H9 (cell line): ENCODE measurements around the gene FRS3. TPM values are rescaled to one million over a fixed set of nuclear protein-coding genes. Genes with fewer than 3 reads are reported as not detected.

ENCODE experiments used
- DNase-seq: peaks from one replicate; pipeline ENCODE4 v3.0.0-alpha.2; 2017
- H2AFZ ChIP-seq: one replicate; pipeline ENCODE4 v1.6.1; 2013; ENCODE audit warnings: mild to moderate bottlenecking, low read length, control low read depth, moderate library complexity
- H2AK5ac ChIP-seq: 2 replicates; pipeline ENCODE4 v1.6.1; 2013; ENCODE audit warnings: low read length, control low read depth, mixed read lengths; ENCODE audit not compliant: insufficient read length
- H2BK120ac ChIP-seq: one replicate; pipeline ENCODE4 v1.6.1; 2013; ENCODE audit warnings: low read depth, mild to moderate bottlenecking, low read length, control low read depth, inconsistent platforms; ENCODE audit not compliant: poor library complexity, severe bottlenecking
- H2BK12ac ChIP-seq: 2 replicates; pipeline ENCODE4 v1.6.1; 2013; ENCODE audit warnings: low read length, control low read depth, mixed read lengths, low read depth; ENCODE audit not compliant: insufficient read length
- H2BK15ac ChIP-seq: 2 replicates; pipeline ENCODE4 v1.6.1; 2013; ENCODE audit warnings: low read depth, low read length, control low read depth
- H2BK20ac ChIP-seq: one replicate; pipeline ENCODE4 v1.6.1; 2013; ENCODE audit warnings: low read depth, mild to moderate bottlenecking, low read length, control low read depth, inconsistent platforms; ENCODE audit not compliant: poor library complexity, severe bottlenecking
- H2BK5ac ChIP-seq: 2 replicates; pipeline ENCODE4 v1.6.1; 2013; ENCODE audit warnings: low read length, control low read depth, mixed read lengths; ENCODE audit not compliant: insufficient read length
- H3K14ac ChIP-seq: 2 replicates; pipeline ENCODE4 v1.6.1; 2013; ENCODE audit warnings: low read length, control low read depth; ENCODE audit not compliant: insufficient read depth
- H3K18ac ChIP-seq: 2 replicates; pipeline ENCODE4 v1.6.1; 2013; ENCODE audit warnings: low read depth, mild to moderate bottlenecking, mixed read lengths, low read length, control low read depth; ENCODE audit not compliant: insufficient read length
- H3K23ac ChIP-seq: 2 replicates; pipeline ENCODE4 v1.6.1; 2013; ENCODE audit warnings: low read length, control low read depth, mixed read lengths, low read depth; ENCODE audit not compliant: insufficient read length
- H3K23me2 ChIP-seq: 2 replicates; pipeline ENCODE4 v1.6.1; 2013; ENCODE audit warnings: low read depth, mild to moderate bottlenecking, mixed read lengths, low read length, control low read depth; ENCODE audit not compliant: insufficient read length, poor library complexity, severe bottlenecking
- H3K27ac ChIP-seq: 2 replicates; pipeline ENCODE4 v1.5.1; 2013; ENCODE audit warnings: low read length, control low read depth, mixed read lengths, low read depth; ENCODE audit not compliant: insufficient read length
- H3K27me3 ChIP-seq: 2 replicates; pipeline ENCODE4 v1.6.1; 2013; ENCODE audit warnings: low read length, control low read depth, inconsistent platforms; ENCODE audit not compliant: insufficient read depth
- H3K4ac ChIP-seq: 2 replicates; pipeline ENCODE4 v1.6.1; 2013; ENCODE audit warnings: low read depth, mild to moderate bottlenecking, control low read depth, inconsistent platforms, low read length, moderate library complexity
- H3K4me1 ChIP-seq: 2 replicates; pipeline ENCODE4 v1.6.1; 2013; ENCODE audit warnings: low read length, control low read depth, inconsistent platforms; ENCODE audit not compliant: insufficient read depth
- H3K4me2 ChIP-seq: 2 replicates; pipeline ENCODE4 v1.6.1; 2013; ENCODE audit warnings: low read length, control low read depth, mixed read lengths; ENCODE audit not compliant: insufficient read length, insufficient read depth
- H3K56ac ChIP-seq: 2 replicates; pipeline ENCODE4 v1.6.1; 2013; ENCODE audit warnings: low read depth, mild to moderate bottlenecking, mixed read lengths, low read length, control low read depth; ENCODE audit not compliant: insufficient read length
- H3K79me1 ChIP-seq: 2 replicates; pipeline ENCODE4 v1.6.1; 2013; ENCODE audit warnings: low read depth, mild to moderate bottlenecking, moderate library complexity, low read length, control low read depth, inconsistent platforms; ENCODE audit not compliant: insufficient read depth, poor library complexity, severe bottlenecking
- H3K79me2 ChIP-seq: 2 replicates; pipeline ENCODE4 v1.6.1; 2013; ENCODE audit warnings: low read length, control low read depth, inconsistent platforms; ENCODE audit not compliant: insufficient read depth
- H3K9ac ChIP-seq: 2 replicates; pipeline ENCODE4 v1.6.1; 2013; ENCODE audit warnings: low read length, control low read depth, mixed read lengths; ENCODE audit not compliant: insufficient read length; ENCODE audit errors: extremely low read depth
- H3K9me3 ChIP-seq: one replicate; pipeline ENCODE4 v1.6.1; 2013; ENCODE audit warnings: low read depth, low read length, inconsistent platforms; ENCODE audit not compliant: control insufficient read depth
- H3T11ph ChIP-seq: one replicate; pipeline ENCODE4 v1.6.1; 2013; ENCODE audit warnings: mild to moderate bottlenecking, low read length, control low read depth, inconsistent platforms
- H4K20me1 ChIP-seq: one replicate; pipeline ENCODE4 v1.6.1; 2013; ENCODE audit not compliant: control insufficient read depth, insufficient read length, insufficient read depth
- H4K5ac ChIP-seq: 2 replicates; pipeline ENCODE4 v1.6.1; 2013; ENCODE audit warnings: low read depth, mild to moderate bottlenecking, mixed read lengths, low read length, control low read depth; ENCODE audit not compliant: insufficient read length
- H4K8ac ChIP-seq: replicated peaks from 2 replicates; pipeline ENCODE4 v1.6.1; 2013; ENCODE audit warnings: low read length, control low read depth, mixed read lengths, low read depth; ENCODE audit not compliant: insufficient read length
- H4K91ac ChIP-seq: 2 replicates; pipeline ENCODE4 v1.6.1; 2013; ENCODE audit warnings: low read depth, mild to moderate bottlenecking, moderate library complexity, mixed read lengths, low read length, control low read depth; ENCODE audit not compliant: insufficient read length
- H3K27ac Mint-ChIP-seq, 3 experiments: 2 replicates in 2 of 3; 3 replicates in 1 of 3; pipeline ENCODE4 v1.8.0; 2020 to 2021; ENCODE audit warnings: mixed read lengths in 3 of 3, mild to moderate bottlenecking in 1 of 3, moderate library complexity in 1 of 3
- H3K27me3 Mint-ChIP-seq: 2 replicates; pipeline ENCODE4 v1.8.0; 2021; ENCODE audit warnings: low read depth, mild to moderate bottlenecking, moderate library complexity, mixed read lengths
- H3K36me3 Mint-ChIP-seq, 3 experiments: 2 replicates in 2 of 3; 3 replicates in 1 of 3; pipeline ENCODE4 v1.8.0; 2020 to 2021; ENCODE audit warnings: low read depth in 3 of 3, mixed read lengths in 3 of 3; ENCODE audit not compliant: insufficient read depth in 1 of 3
- H3K4me1 Mint-ChIP-seq, 2 experiments: 2 replicates each; pipeline ENCODE4 v1.8.0; 2020; ENCODE audit warnings: mixed read lengths in 2 of 2
- H3K4me3 Mint-ChIP-seq, 2 experiments: 2 replicates in 1 of 2; 3 replicates in 1 of 2; pipeline ENCODE4 v1.8.0; 2020 to 2021; ENCODE audit warnings: mild to moderate bottlenecking in 2 of 2, mixed read lengths in 2 of 2, moderate library complexity in 1 of 2
- H3K9me3 Mint-ChIP-seq, 2 experiments: 2 replicates in 1 of 2; 3 replicates in 1 of 2; pipeline ENCODE4 v1.8.0; 2020; ENCODE audit warnings: mild to moderate bottlenecking in 2 of 2, mixed read lengths in 2 of 2, moderate library complexity in 1 of 2
- CTCF ChIP-seq: fragments of 200-600 bp; sonication (generic); conservative IDR thresholded peaks from 3 replicates; pipeline ENCODE4 v1.8.0; 2021; ENCODE audit warnings: antibody characterized with exemption, mild to moderate bottlenecking
- WGBS: extraction: QIAGEN DNeasy Blood & Tissue Kit; methylation state at CpG from one replicate; pipeline ENCODE4 v1.1.7; 2013; ENCODE audit warnings: missing lambda C conversion rate, low lambda C conversion rate, mixed read lengths; ENCODE audit not compliant: insufficient read length; ENCODE audit errors: extremely low coverage; 5-methylcytosine and 5-hydroxymethylcytosine counted together
- total RNA-seq: library from RNA; stranded (reverse); gene quantifications from 2 replicates; pipeline ENCODE4 v1.2.1, GENCODE V29; 2021

FRS3 gene
- total RNA-seq, 1 experiment from 2014 or later: 4.8 TPM

- Histone ChIP-seq H3T11ph (no peak overlapping the region), H4K5ac (no peak overlapping the region), H2BK5ac (no peak overlapping the region), H2BK12ac (no peak overlapping the region), H3K79me1 (no peaks in the 10 kb centered on the region), H3K9ac (no peak overlapping the region), H3K23ac (no peak overlapping the region), H2BK15ac (no peak overlapping the region), H3K14ac (no peak overlapping the region), H4K20me1 (no peaks in the 10 kb centered on the region), H3K27ac (no peak overlapping the region), H3K23me2 (no peaks in the 10 kb centered on the region), H2BK120ac (no peak overlapping the region), H3K27me3 (no peaks in the 10 kb centered on the region), H3K79me2 (no peaks in the 10 kb centered on the region), H3K4me2 (no peak overlapping the region), H4K91ac (no peak overlapping the region), H3K4ac (no peak overlapping the region), H2BK20ac (no peak overlapping the region), H3K56ac (no peak overlapping the region), H3K18ac (no peak overlapping the region), H2AFZ (no peak overlapping the region), H4K8ac (no peak overlapping the region), H3K4me1 (peaks cover 11% of the 10 kb centered on the region; the same call in 1 of the 2 replicates), H2AK5ac (no peak overlapping the region), H3K9me3 (no peaks in the 10 kb centered on the region)
- H3K36me3 Mint-ChIP-seq: no peaks in the 10 kb centered on the region
- no peak overlapping the region for H3K4me3 Mint-ChIP-seq
- peak overlapping the region in 1 of 3 experiments; percentile 62; a peak in 1 of 7 replicates for H3K27ac Mint-ChIP-seq
- H3K27me3 Mint-ChIP-seq: peaks cover 28% of the 10 kb centered on the region
- no CpG with 5 or more reads among the region's 19 CpGs for WGBS
- DNase-seq: no peak
- TF ChIP-seq CTCF: no peak
- H3K4me1 Mint-ChIP-seq: peaks cover 45 to 47% of the 10 kb centered on the region in 2 experiments
- no peaks in the 10 kb centered on the region for H3K9me3 Mint-ChIP-seq
Measured at GRCh38 chr6:41728073-41728936, 51.4 kb downstream of the FRS3 start.
